T-cell (primary cell): ENCODE measurements around the gene TOB1. TPM values are rescaled to one million over a fixed set of nuclear protein-coding genes. Genes with fewer than 3 reads are reported as not detected.

Source experiments
- ATAC-seq, 4 experiments: fragments of 200-7000 bp in 3 of 4; fragments of 150-1000 bp in 1 of 4; cut with Tn5 transposase; replicated peaks in 1 of 4; 1 replicate in 3 of 4; 2 replicates in 1 of 4; pipeline ENCODE4 v1.10.0; 2021; ENCODE audit warnings: moderate library complexity in 3 of 4, mild to moderate bottlenecking in 2 of 4, moderate number of reproducible peaks in 1 of 4
- CTCF ChIA-PET, 2 donors: fragments of 300-600 bp; sonication (Branson Sonifier 250); formaldehyde crosslinking; loops; one replicate each; lab custom pipeline; 2022; ENCODE audit warnings: antibody characterized with exemption in 2 of 2; lab: Charles Lee
- POLR2A ChIA-PET, 2 donors: fragments of 300-600 bp; sonication (Branson Sonifier 250); formaldehyde crosslinking; loops; one replicate each; lab custom pipeline; 2022; ENCODE audit warnings: antibody characterized with exemption in 2 of 2; lab: Charles Lee
- DNase-seq, 35 experiments: peaks; one replicate each; pipeline versions ENCODE4 v3.0.0 to v3.0.0-alpha.2; 2013 to 2023
- H3K27ac ChIP-seq: one replicate; pipeline ENCODE4 v1.5.1; 2013; ENCODE audit warnings: low read length
- H3K27me3 ChIP-seq, 2 experiments: replicated peaks in 1 of 2; 1 replicate in 1 of 2; 2 replicates in 1 of 2; pipeline versions ENCODE4 v1.6.1 to v1.7.0; 2013; ENCODE audit warnings: low read length in 1 of 2, mixed read lengths in 1 of 2; ENCODE audit not compliant: control insufficient read depth in 2 of 2, insufficient read depth in 2 of 2; ENCODE audit errors: extremely low read depth in 1 of 2
- H3K36me3 ChIP-seq, 2 donors: 1 replicate in 1 of 2; 2 replicates in 1 of 2; pipeline versions ENCODE4 v1.6.1 to v1.7.0; 2013; ENCODE audit warnings: low read length in 1 of 2; ENCODE audit not compliant: control insufficient read depth in 2 of 2, insufficient read depth in 1 of 2; ENCODE audit errors: extremely low read depth in 1 of 2
- H3K4me1 ChIP-seq, 2 experiments: 1 replicate in 1 of 2; 2 replicates in 1 of 2; pipeline versions ENCODE4 v1.6.1 to v1.7.0; 2013; ENCODE audit warnings: low read length in 2 of 2, mixed read lengths in 1 of 2; ENCODE audit not compliant: insufficient read depth in 2 of 2, control insufficient read depth in 1 of 2; ENCODE audit errors: extremely low read depth in 1 of 2
- H3K4me3 ChIP-seq, 2 donors: 1 replicate in 1 of 2; 2 replicates in 1 of 2; pipeline versions ENCODE4 v1.5.1 to v1.7.0; 2013; ENCODE audit warnings: mild to moderate bottlenecking in 2 of 2, low read length in 1 of 2, moderate library complexity in 1 of 2; ENCODE audit not compliant: control insufficient read depth in 1 of 2; ENCODE audit errors: extremely low read depth in 1 of 2
- H3K9me3 ChIP-seq: 2 replicates; pipeline ENCODE4 v1.7.0; 2013
- H3K27ac Mint-ChIP-seq, 2 donors: one replicate each; pipeline ENCODE4 v1.8.0; 2020 to 2021; ENCODE audit warnings: mild to moderate bottlenecking in 2 of 2, mixed read lengths in 2 of 2
- H3K27me3 Mint-ChIP-seq, 2 donors: one replicate each; pipeline ENCODE4 v1.8.0; 2021 to 2022; ENCODE audit warnings: mixed read lengths in 2 of 2
- H3K36me3 Mint-ChIP-seq: one replicate; pipeline ENCODE4 v1.8.0; 2021; ENCODE audit warnings: mixed read lengths
- H3K4me1 Mint-ChIP-seq, 3 donors: one replicate each; pipeline ENCODE4 v1.8.0; 2020 to 2022; ENCODE audit warnings: mixed read lengths in 3 of 3, mild to moderate bottlenecking in 1 of 3
- H3K4me3 Mint-ChIP-seq, 3 donors: one replicate each; pipeline ENCODE4 v1.8.0; 2020 to 2022; ENCODE audit warnings: mild to moderate bottlenecking in 3 of 3, mixed read lengths in 3 of 3, moderate library complexity in 3 of 3
- H3K9me3 Mint-ChIP-seq, 3 donors: one replicate each; pipeline ENCODE4 v1.8.0; 2020 to 2022; ENCODE audit warnings: mixed read lengths in 3 of 3
- WGBS: methylation state at CpG from one replicate; pipeline ENCODE4 v1.1.5; 2013; ENCODE audit warnings: missing lambda C conversion rate; ENCODE audit not compliant: insufficient coverage; 5-methylcytosine and 5-hydroxymethylcytosine counted together
- total RNA-seq, 35 experiments: library from RNA in 6 of 35; stranded (reverse) in 6 of 35; fragments of 120-200 nt in 1 of 35; gene quantifications; one replicate each; pipeline versions ENCODE4 v1.2.1 to v1.2.4 and lab custom pipeline; 2013 to 2026

Gene TOB1
- total RNA-seq, 5 donors from 2014 or later (not counting 1 experiment from before 2014, with no cell fraction given), result 75.4 to 310 (median 92.6) TPM

GRCh38 chr17:50904518-50905459 lies 38.6 kb upstream of the TOB1 start:
- Histone ChIP-seq H3K9me3 (no peaks in the 10 kb centered on the region), H3K27me3 (no peaks in the 10 kb centered on the region), H3K4me3 (no peak overlapping the region), H3K4me1 (peaks cover 38 to 76% of the 10 kb centered on the region in 2 experiments), H3K36me3 (no peaks in the 10 kb centered on the region), H3K27ac (peak overlapping the region; percentile 95)
- H3K4me3 Mint-ChIP-seq, result peak overlapping the region in 1 of 3 donors; percentile 28
- no peak for DNase-seq
- CTCF ChIA-PET, result interaction anchor here in 1 of 2 donors (2.0 kb wide), 1 partner anchor 52 kb away, joined by 4 read pairs; no protein-coding TSS in a partner anchor
- H3K9me3 Mint-ChIP-seq, result no peaks in the 10 kb centered on the region
- WGBS, result 89% methylated on average over 10 of the region's 16 CpGs
- H3K27ac Mint-ChIP-seq, result peak overlapping the region; percentile 87 to 94
- POLR2A ChIA-PET, result interaction anchor here in 1 of 2 donors (0.6 kb wide), 1 partner anchor 409 kb away, joined by 6 read pairs; no protein-coding TSS in a partner anchor
- H3K36me3 Mint-ChIP-seq, result no peaks in the 10 kb centered on the region
- no peaks in the 10 kb centered on the region for H3K27me3 Mint-ChIP-seq
- peak in 2 of 4 experiments; percentile 24 to 25 for ATAC-seq
- peaks cover 65 to 71% (median 69%) of the 10 kb centered on the region in 3 donors for H3K4me1 Mint-ChIP-seq

- Mint-ChIP-seq H3K27me3 (no peaks in the 10 kb centered on the region), H3K36me3 (no peaks in the 10 kb centered on the region), H3K4me3 (peak overlapping the region; percentile 14 to 29 (median 28)), H3K4me1 (peaks cover 56 to 63% (median 61%) of the 10 kb centered on the region in 3 donors), H3K9me3 (no peaks in the 10 kb centered on the region), H3K27ac (peak overlapping the region; percentile 87 to 94)
- no peaks in the 10 kb centered on the region for H3K27me3 ChIP-seq
- ATAC-seq (peak; percentile 79 to 82 (median 80)), DNase-seq (peak in 23 of 35 experiments; percentile 15 to 61 (median 33))
- H3K9me3 ChIP-seq, result no peaks in the 10 kb centered on the region
- H3K36me3 ChIP-seq, result no peaks in the 10 kb centered on the region
- POLR2A ChIA-PET, result no interaction called here
- peaks cover 29 to 67% of the 10 kb centered on the region in 2 experiments for H3K4me1 ChIP-seq
- peak overlapping the region; percentile 95 for H3K27ac ChIP-seq
- WGBS, result 69% methylated on average over 6 of the region's 10 CpGs
- no peak overlapping the region for H3K4me3 ChIP-seq
- CTCF ChIA-PET, result interaction anchor here in 1 of 2 donors (2.0 kb wide), 1 partner anchor 51 kb away, joined by 4 read pairs; no protein-coding TSS in a partner anchor
Observed at GRCh38 chr17:50903604-50904517, 37.7 kb upstream of the TOB1 start.

- Histone ChIP-seq H3K9me3 (no peaks in the 10 kb centered on the region), H3K4me1 (peaks cover 22 to 55% of the 10 kb centered on the region in 2 experiments), H3K27ac (peak overlapping the region; percentile 95), H3K4me3 (no peak overlapping the region), H3K36me3 (no peaks in the 10 kb centered on the region), H3K27me3 (no peaks in the 10 kb centered on the region)
- CTCF ChIA-PET, result interaction anchor here (0.6 to 0.7 kb wide), 3 partner anchors 18 to 158 kb away, joined by 3 to 5 read pairs (median 4); no protein-coding TSS in a partner anchor
- POLR2A ChIA-PET, result interaction anchor here in 1 of 2 donors (0.6 kb wide), 2 partner anchors 30 to 40 kb away, joined by 4 to 8 read pairs; no protein-coding TSS in a partner anchor
- H3K27ac Mint-ChIP-seq, result peak overlapping the region; percentile 53 to 80
- no peaks in the 10 kb centered on the region for H3K9me3 Mint-ChIP-seq
- H3K4me3 Mint-ChIP-seq, result peak overlapping the region in 1 of 3 donors; percentile 22
- DNase-seq (no peak), ATAC-seq (no peak)
- H3K4me1 Mint-ChIP-seq, result peaks cover 48 to 59% (median 52%) of the 10 kb centered on the region in 3 donors
- H3K27me3 Mint-ChIP-seq, result no peaks in the 10 kb centered on the region
- no peaks in the 10 kb centered on the region for H3K36me3 Mint-ChIP-seq
- 94% methylated on average over 3 of the region's 9 CpGs for WGBS
Observed at GRCh38 chr17:50902372-50903353, 36.5 kb upstream of the TOB1 start.

GRCh38 chr17:50900383-50900892 lies 34.3 kb upstream of the TOB1 start:
- no peaks in the 10 kb centered on the region for H3K36me3 Mint-ChIP-seq

GRCh38 chr17:50899559-50900319 lies 33.6 kb upstream of the TOB1 start:
- POLR2A ChIA-PET, result interaction anchor here (0.5 to 0.8 kb wide), 2 partner anchors 25 to 75 kb away, joined by 3 read pairs; no protein-coding TSS in a partner anchor
- WGBS, result 98% methylated on average over 12 of the region's 17 CpGs
- Histone ChIP-seq H3K27ac (no peak overlapping the region), H3K27me3 (peaks cover 0 to 3% of the 10 kb centered on the region in 2 experiments), H3K9me3 (no peaks in the 10 kb centered on the region), H3K4me1 (peaks cover 18 to 30% of the 10 kb centered on the region in 2 experiments), H3K36me3 (no peaks in the 10 kb centered on the region), H3K4me3 (no peak overlapping the region)
- DNase-seq (no peak), ATAC-seq (no peak)
- H3K9me3 Mint-ChIP-seq, result no peaks in the 10 kb centered on the region
- H3K27me3 Mint-ChIP-seq, result no peaks in the 10 kb centered on the region
- no peak overlapping the region for H3K4me3 Mint-ChIP-seq
- H3K27ac Mint-ChIP-seq, result peak overlapping the region; percentile 55 to 72
- H3K36me3 Mint-ChIP-seq, result no peaks in the 10 kb centered on the region
- CTCF ChIA-PET, result no interaction called here
- peaks cover 39 to 52% (median 40%) of the 10 kb centered on the region in 3 donors for H3K4me1 Mint-ChIP-seq

More at GRCh38 chr17:50900383-50900892, 34.3 kb upstream of the TOB1 start:
- no peaks in the 10 kb centered on the region for H3K27me3 ChIP-seq
- H3K27ac ChIP-seq, result no peak overlapping the region
- ChIA-PET POLR2A (interaction anchor here (0.5 to 0.8 kb wide), 3 partner anchors 25 to 74 kb away, joined by 3 read pairs; no protein-coding TSS in a partner anchor), CTCF (no interaction called here)
- H3K4me1 Mint-ChIP-seq, result peaks cover 40 to 53% (median 41%) of the 10 kb centered on the region in 3 donors
- no peaks in the 10 kb centered on the region for H3K36me3 ChIP-seq
- H3K9me3 ChIP-seq, result no peaks in the 10 kb centered on the region
- H3K4me3 ChIP-seq, result no peak overlapping the region
- H3K9me3 Mint-ChIP-seq, result no peaks in the 10 kb centered on the region
- DNase-seq (no peak), ATAC-seq (no peak)
- H3K27ac Mint-ChIP-seq, result peak overlapping the region; percentile 55
- WGBS, result 50% methylated on average over 1 of the region's 7 CpGs
- peaks cover 19 to 37% of the 10 kb centered on the region in 2 experiments for H3K4me1 ChIP-seq
- no peak overlapping the region for H3K4me3 Mint-ChIP-seq
- H3K27me3 Mint-ChIP-seq, result no peaks in the 10 kb centered on the region
